ENCODE results near the gene SHISA7.

Gene SHISA7

DNA sequence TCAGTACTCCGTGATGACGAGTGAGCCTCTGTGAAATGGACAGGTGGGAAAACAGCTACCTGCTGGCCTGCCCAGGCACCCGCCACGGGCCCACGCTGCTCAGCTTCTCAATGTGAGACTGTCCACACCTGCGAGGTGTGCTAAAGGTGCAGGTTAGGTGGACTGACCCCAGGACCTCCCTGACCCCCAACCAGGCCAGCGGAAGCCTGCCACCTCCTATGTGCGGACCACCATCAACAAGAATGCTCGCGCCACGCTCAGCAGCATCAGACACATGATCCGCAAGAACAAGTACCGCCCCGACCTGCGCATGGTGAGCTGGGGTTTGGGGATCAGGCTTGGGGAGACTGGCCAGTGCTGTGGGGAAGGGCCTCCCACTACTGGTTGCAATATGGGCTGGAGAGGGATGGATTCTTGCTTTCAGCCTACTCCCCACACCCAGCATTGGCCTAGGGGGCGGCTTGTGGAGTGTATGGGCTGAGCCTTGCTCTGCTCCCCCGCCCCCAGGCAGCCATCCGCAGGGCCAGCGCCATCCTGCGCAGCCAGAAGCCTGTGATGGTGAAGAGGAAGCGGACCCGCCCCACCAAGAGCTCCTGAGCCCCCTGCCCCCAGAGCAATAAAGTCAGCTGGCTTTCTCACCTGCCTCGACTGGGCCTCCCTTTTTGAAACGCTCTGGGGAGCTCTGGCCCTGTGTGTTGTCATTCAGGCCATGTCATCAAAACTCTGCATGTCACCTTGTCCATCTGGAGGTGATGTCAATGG, 55.2 kb downstream of the SHISA7 start:
- DNase-seq (ENCODE audit: low spot score), result no peak

DNA sequence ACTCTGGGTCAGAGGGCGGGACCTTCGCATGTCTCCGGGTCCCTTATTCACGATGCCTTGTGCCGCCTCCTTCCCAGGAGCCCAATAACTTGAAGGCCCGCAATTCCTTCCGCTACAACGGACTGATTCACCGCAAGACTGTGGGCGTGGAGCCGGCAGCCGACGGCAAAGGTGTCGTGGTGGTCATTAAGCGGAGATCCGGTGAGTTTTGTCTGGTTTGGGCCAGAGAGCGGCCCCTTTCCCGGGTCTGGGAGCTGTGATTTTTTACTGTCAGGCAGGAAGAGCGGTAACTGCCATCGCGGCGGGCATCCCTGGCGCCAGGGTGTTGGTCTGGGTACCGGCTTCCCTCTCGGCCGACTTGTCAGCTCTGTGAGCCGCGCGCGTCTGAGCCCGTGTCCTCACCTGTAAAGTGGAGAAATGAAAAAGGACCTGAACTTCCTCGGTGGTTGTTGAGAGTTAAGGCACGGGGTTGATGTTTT, 56.6 kb downstream of the SHISA7 start:
- DNase-seq (ENCODE audit: low spot score), result no peak

DNA sequence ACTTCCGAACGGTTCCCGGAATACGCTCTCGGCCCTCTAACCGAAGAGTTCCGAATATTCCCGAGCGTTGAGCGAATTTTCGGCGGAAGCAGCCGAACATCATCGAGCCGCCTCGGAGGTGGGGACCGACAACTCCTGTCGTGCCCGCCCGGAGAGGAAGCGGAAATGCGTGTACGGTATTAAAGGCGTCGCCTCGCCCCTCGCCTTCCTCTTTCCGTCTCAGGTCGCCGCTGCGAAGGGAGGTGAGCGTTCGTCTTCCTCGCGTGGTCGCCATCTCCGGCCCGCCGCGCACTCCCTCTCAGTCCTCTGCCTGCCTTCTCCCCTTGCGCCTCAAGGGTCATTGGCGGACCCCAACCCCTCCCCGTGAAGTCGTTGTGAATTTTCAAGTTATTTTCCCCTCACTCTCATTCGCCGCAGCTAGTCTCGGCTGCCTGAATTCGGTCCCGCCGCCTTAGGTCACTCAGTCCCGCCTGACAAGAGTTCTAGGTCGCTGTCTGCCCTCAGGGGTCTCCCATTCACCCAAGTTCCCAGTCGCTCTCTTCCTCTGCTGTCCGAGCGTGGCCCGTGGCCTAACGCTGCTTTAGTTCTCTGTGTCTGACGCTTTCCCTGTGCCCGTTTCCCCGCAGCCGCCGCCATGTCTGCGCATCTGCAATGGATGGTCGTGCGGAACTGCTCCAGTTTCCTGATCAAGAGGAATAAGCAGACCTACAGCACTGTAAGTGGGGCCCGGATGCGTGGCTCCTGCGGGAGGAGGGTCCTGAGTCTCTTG, 57.2 kb downstream of the SHISA7 start, which contains the start of gene RPL28:
RPL28 (plus strand) TSS at position 209 of the 769 bp plus-strand sequence; CDS start at position 635, 426 bp downstream.
- peak; percentile 93 for DNase-seq (ENCODE audit: low spot score)

DNA sequence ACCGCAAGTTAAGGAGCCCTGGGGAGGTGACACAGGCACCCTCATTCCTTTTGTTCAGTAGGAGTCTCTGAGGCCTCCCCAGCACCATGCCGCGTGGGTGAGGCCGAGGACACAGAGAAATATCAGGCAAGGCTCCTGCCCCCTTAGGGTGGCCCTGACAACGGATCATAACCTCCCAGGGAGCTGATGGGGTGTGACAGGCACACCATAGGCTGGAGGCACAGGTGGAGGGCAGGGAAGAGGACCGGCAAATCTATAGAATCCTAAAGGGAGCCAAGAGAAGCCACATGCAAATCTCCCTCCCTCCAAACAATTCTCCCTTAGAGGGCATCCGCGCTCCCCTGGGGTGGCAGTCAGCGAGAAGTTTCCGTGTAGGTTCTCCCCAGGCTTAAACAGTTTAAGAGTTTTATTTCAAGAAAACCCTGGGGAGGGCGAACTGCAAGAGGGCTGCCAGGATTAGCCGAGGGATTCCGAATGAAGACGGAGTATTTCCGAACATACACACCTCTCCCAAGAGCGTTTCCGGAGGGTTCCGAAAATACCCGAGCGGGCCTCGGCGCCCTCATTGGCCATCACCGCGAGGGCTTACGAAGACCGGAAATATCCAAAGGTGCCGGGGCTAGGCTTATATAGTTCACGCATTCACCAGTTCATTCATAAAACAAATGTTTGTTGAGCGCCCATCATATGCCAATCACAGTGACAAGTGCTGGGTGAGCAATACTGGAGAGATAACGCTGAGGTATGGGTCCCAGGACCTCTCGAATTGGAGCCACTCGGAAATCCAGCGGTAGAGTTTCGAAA, 58.0 kb downstream of the SHISA7 start:
- peak; percentile 91 for DNase-seq (ENCODE audit: low spot score)

DNA sequence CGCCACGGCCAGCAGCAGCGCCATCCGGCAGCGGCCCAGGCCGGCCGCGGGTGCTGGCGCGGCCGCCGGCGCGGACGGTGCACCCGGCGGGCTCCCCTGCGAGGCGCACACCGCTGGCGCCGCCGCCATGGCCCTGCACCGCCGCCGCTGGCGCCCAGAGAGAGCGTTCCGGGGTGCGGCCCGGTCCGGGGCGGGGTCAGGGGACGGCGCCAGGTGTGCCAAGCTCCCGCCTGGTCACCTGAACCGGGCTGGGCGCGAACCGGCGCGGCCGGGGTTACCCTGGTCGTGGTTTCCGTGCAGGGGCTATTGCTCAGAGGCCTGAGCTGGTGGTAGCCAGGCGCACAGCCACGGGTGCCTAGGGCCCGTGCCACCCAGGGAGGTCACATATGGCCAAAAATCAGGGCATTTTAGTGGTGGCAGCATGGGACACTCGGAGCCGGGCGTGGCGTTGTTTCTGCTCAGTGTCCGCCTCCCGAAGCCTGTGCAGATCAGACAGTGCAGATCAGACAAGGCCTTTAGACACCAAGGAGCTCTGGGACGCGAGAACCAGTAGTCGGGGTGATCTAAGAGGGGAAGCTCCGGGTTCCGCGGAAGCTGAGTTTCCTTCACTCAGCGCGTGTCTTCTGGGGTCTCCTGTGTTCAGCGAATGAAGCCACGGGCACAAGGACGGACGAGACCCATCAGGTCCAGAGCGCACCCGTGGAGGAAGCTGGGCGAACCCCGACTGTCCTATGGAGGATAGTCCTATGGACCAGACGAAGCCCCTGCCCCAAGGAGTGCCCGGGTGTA, 58.8 kb downstream of the SHISA7 start, which contains the start of gene TMEM238:
TMEM238 (minus strand) TSS at position 162 of the 789 bp plus-strand sequence; CDS start at position 129, 33 bp downstream.
- DNase-seq (ENCODE audit: low spot score), result no peak

DNA sequence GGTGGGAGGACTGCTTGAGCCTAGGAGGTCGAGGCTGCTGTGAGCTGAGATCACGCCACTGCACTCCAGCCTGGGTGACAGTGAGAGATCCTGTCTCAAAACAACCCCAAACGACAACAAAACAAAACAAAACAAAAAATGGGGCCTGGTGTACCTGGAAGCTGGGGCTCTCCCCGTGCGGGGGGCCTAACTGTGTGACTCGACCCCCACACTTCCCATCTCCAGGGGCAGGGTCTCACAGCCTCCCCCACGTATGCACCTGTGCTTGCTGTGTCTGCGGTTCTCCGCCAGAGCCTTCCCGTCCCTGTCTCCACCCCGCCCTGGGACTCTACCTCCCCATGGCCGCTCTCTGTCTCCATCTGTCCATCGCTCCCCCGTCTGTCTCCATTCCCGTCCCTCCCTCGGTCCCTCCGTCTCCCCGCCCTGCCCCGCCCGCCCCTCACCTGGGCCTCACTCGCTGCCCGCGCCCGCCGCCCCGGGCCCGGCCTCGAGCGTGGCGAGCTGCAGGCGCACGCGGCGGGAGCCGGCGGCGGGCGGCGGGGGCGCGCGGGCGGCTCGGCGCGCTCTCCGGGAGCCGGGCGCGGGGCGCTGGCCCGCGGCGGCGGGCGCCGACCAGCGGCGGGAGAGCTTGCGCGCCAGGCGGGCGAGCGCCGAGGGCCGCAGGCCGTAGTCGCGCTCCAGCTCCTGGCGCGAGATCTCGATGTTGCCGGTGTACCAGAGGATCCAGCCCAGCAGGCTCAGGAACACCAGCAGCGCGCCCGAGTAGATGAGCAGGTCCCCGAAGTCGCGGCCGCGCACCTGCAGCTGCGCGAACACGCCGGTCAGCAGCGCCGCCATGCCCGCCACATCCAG, 59.6 kb downstream of the SHISA7 start:
- DNase-seq (ENCODE audit: low spot score), result peak; percentile 78

DNA sequence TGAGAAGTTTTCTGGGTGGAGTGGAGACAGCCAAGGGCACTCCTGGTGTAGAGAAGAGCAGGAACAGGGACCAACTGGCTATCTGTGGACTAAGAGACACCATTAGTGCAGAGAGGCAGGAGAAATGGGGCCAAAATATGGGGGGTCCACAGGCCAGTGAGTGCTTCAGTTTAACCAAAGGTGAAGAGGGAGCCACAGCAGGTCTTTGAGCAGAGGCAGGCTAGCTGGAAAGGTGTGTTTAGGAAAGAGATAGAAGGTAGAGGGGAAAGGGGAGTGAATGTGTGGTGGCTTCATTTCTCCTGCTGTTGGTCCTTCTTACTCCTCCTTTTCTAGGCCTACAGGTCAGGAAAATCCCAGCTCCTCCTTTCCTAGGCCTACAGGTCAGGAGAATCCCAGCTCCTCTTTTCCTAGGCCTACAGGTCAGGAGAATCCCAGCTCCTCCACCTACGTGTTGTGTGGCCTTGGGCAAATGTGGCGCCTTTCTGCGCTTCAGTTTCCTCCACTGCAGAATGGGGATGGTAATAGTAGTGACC, 60.5 kb downstream of the SHISA7 start:
- no peak for DNase-seq (ENCODE audit: low spot score)

DNA sequence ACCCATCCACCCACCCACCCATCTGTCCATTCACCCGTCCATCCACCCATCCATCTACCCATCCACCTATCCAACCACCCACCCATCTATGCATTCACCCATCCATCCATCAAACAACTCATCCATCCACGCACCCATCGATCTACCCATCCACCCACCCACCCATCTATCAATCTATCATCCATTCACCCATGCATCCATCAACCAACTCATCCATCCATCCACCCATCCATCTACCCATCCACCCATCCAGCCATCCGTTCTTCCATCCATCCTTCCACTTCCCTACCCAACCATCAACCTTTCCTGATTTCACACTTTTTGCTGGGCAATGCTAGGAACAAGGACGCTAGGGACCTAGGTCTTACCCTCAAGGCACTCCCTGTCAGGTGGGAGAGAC, 61.1 kb downstream of the SHISA7 start:
- DNase-seq (ENCODE audit: low spot score), result no peak

DNA sequence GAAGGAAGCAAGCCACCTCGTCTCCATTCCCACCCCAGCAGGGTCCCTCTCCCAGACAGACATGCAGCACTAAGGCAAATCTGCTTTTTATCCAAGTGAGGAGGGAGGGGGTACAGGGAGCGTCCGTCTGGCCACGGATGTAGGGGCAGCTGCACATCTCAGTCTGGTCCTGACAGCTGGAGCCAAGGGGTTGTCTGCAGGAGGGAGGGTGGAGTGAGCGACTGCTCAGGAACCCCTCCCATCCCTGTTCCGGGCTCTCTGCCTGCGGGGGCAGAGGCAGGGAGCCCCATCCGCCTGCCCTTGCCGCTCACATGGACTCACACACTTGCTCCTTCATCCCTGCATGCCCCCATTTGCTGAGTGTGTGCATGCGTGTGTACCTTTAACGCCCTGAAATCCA, 63.9 kb downstream of the SHISA7 start:
- no peak for DNase-seq (ENCODE audit: low spot score)

Data from hepatic stellate cell (primary cell).